Activated gamma-delta T cell (primary cell): ENCODE results near the gene TANC2.
A peak's percentile ranks its signal among the peaks of the same experiment; 100 is the strongest.
"Not testable (repeated sequence)": the region's sequence is repeated elsewhere in the genome, so short reads cannot be mapped to it uniquely, and the experiment has no call there.

Experiments used
- DNase-seq: peaks from one replicate; lab custom pipeline; 2025; lab: John Stamatoyannopoulos, UW

TANC2 gene

DNA sequence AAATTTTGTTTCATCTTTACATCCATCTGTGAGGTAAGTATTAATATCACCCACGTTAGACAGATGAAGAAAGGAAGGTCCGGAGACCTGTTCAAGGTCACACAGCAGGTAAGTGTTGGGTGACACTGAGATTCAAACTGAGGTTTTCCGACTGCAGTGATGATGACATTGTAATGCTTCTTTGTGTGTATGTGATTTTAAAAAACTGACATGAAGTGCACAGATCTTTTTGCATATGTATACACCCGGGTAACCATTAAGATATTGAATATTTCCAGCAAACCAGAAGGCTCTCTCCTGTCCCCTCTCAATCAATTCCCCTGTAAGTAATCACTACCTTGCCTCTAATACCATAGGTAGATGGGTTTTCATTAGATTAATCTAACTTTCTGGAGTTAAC lies 1.5 kb upstream of the TANC2 start:
- no peak for DNase-seq

GRCh38 chr17:62965174-62965685 lies 805 bp upstream of the TANC2 start:
- DNase-seq = no peak

DNA sequence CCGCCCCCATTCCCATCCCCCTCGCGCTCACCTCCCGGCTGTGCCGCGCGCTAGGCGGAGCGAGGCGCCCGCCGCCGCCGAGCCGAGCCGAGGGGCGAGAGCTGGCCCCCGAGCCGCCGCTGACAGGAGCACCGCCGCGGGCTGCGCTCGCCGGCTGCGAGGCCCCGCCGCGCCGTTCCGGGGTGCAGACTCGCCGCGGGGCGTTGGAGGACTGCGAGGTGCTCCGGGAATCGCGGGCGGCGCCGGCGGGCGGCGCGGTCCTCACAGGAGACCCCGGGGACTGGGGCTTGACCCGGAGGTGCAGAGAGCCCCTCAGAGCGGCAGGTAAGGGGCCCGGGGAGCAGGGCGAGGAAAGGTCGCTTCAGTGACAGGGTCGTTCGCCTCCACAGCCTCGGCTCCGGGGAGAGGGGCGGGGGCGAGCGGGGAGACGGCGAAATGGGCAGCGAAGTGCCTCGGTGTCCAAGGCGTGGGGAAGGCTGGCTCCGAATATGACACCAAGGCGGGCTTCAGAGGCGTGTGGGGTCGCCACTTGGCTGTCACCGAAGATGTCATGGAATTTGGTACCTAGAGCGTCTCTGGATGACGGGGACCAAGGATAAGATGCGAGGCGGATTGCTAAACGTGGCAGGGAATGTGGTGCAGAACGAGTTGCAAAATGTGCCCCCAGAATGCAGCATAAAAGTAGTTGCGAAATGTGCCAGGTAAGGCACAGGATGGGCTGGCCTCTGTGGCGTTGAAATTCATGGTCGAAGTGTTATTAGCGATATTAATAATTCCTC lies 580 bp downstream of the TANC2 start:
- peak; percentile 70 for DNase-seq

DNA sequence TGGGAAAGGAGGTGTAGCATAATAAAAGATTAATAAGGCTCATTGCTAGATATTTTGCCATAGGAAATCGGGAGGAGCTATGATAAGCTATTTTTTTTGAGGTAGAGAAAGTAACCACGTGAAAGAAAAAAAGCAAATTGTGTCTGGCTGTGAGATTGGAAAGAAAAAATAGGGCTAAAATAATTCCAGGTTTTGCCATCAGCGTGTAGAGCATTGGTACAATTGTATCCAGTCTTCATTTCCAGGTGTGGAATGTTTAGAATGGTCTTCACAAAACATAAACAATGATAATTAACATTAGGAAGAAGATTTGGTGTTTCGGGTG lies 1.1 kb downstream of the TANC2 start:
- DNase-seq = no peak

- no peak for DNase-seq
Observed at GRCh38 chr17:62968445-62968923, 2.4 kb downstream of the TANC2 start.

DNA sequence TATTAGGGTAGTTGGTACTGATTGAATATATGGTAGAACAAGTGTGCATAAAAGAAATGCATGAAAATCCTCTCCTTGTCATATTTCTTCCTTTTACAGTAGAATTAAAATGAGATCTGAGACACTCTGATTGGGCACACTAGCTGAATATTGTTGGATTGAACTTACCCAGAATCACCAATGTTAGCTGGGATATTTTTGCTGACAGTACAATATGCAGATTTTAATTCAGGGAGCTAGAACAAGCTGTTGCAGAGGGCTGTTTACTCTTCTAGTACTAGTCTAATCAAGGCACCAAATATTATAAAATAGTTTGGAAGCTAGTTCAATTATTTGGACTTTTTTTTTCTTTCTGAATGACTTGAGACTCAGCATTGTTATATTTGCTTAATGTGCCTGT lies 4.6 kb downstream of the TANC2 start:
- no peak for DNase-seq

GRCh38 chr17:62971853-62972252 lies 5.8 kb downstream of the TANC2 start:
- DNase-seq = no peak

DNA sequence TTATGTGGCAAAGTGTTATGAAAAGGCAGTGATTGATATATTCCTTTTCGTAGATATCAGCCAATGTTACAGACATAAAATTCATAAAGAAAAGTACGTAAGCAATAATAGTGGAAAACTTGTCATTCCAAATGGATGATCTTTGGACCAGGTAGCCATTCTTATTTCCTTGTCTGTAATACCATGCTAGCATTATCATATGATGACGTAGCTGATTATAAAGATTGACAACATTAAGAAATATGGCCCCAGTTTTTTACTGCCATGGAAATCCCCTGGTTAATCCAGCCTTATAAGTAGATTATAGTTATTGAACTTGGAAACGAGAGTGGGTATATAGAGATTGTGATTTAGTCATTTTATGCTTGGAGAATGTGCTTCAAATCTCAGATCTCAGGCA lies 8.8 kb downstream of the TANC2 start:
- no peak for DNase-seq

- DNase-seq = no peak
Observed at GRCh38 chr17:62975206-62975605, 9.2 kb downstream of the TANC2 start.

DNA sequence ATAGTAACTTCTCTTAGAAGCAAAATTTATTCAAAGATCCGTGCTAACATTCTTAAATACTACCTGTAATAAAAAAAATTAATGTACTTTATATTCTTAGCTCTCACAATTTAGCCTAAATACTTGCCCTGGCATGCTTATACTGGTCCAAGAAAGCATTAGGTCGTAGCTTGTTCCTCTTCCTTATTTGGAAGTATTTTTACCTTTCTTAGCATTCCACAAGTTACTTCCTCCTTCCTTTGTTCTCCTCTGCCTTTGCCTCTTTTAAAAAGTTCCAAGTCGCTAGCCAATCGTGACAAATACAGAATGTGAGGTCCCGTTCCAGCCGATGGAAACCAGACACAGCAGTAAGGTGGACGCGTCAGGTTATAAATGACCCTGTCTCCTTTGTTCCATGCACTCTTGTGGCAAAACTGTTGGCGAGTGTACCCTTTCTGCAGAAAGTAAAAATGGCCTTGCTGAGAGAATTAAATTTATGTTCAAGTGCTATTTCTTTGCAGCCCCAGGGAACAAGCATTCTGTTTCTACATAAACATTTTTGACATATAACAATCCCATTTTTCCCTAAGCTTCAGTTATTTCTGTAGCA lies 10.7 kb downstream of the TANC2 start:
- not testable (repeated sequence) for DNase-seq

DNA sequence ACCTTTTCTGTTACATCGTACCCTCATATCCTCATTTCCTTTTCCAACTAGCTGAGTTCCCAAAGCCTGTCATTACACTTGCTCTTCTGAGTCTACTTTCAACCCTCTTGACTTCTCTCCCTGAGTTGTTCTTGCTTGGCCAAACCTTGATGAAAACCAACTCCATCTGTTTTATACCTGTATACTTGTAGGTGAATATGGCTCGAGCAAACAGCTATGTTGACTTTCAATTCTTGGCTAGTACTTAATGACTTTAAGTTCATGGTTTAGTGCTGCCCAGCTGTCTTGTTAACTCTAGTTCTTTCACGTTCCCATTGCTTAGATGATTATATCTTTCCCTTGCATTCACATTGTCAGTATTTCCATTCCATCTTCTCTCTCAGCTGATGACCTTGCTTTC lies 14.8 kb downstream of the TANC2 start:
- DNase-seq = no peak

DNA sequence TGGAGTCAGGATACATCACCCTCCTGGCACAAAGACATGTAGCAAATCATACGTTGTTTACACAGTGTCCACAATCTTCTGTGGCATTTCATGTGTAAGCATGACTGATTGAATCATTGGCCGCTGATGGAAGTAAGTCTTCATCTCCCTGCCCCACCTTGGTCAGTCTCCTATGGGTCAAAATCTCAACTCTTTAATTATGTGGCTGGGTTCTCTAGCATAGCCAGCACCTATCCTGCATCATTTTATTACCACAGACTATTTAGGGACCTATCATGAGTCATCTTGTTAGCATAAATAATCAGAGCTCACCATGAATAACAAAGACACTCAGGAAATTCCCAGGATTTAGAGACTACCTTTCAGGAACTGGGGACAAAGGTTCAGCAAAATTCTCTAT lies 15.9 kb downstream of the TANC2 start:
- no peak for DNase-seq

DNA sequence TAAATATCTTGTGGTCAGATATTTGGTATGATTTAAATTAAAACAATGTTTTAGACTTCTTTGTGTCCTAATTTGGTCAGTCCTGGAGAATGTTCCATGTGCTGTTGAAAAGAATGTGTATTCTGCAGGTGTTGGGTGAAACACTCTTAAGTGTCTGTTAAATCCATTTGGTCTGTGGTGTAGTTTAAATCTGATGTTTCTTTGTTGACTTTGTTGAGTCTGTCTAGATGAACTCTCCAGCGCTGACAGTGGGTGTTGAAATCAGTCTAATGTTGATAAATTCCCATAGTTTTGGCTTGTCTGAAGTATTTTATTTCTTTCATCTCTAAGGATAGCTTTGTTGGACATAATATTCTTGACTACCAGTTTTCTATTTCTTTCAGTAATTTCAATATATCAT lies 18.8 kb downstream of the TANC2 start:
- DNase-seq = no peak

DNA sequence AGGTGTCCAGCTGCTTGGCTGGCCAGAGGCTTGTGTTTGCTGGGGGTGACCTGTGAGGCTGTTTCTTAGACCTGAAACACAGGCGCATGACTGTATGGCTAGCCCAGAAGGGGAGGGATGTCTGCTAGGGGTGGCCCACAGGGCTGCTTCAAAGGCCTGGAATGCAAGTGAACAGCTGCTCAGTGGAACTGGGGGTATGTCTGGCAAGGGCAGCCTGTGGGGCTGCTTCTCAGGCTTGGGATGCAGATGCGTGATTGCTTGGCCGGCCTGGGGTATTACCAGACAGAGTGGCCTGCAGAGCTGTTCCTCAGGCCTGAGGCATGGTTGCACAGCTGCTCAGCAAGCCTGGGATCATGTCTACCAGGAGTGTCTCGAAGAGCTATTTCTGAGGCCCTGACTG lies 20.5 kb downstream of the TANC2 start:
- DNase-seq = no peak

DNA sequence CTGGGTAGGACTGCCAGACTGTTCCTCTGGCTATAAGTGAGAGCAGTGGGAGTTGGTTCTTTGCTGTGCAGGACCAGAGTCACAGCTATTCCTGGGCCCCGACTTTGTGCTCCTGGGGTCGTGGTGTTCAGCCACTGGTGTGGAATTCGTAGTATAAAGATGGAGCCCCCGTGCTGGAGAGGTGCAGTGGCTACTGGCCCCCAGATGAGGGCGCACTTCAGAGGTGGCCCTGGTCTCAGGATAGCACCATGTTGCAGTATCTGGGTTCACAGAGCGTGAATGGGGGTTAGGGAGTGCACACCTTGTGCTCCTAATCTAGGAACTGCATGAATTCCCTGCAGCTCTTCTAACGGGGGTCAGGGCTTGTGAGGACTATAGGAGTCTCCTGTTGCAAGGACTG lies 21.1 kb downstream of the TANC2 start:
- DNase-seq = no peak

DNA sequence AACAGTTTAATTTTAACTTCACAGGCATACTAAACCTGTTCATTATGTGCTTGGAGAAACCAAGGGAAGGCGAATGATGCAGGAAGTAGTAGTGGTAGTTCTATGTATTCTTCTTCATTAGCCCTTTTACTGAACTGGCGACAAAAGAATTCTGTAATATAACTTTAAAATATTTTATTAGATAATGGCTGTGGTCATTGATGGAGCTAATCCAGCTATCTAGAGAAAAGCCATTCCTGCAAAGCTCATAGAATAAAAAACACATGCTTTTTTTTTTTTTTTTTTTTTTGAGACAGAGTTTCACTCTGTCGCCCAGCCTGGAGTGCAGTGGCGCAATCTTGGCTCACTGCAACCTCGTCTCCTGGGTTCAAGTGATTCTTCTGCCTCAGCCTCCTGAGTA lies 23.5 kb downstream of the TANC2 start:
- no peak for DNase-seq

GRCh38 chr17:62994931-62995330 lies 28.9 kb downstream of the TANC2 start:
- no peak for DNase-seq

GRCh38 chr17:62995377-62995885 lies 29.4 kb downstream of the TANC2 start:
- no peak for DNase-seq

GRCh38 chr17:62996221-62996620 lies 30.2 kb downstream of the TANC2 start:
- DNase-seq = no peak

DNA sequence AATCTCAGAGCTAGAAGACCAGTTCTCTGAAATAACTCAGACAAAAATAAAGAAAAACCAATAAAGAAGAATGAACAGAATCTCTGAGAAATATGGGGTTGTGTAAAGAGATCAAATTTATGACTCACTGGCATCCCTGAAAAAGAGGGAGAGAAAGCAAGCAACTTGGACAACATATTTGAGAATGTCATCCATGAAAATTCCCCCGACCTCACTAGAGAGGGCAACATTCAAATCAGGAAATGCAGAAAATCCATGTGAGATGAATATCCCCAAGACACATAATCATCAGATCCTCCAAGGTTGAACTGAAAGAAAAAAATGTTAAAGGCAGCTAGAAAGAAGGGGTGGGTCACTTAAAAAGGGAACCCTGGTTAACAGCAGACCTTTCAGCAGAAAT lies 32.1 kb downstream of the TANC2 start:
- DNase-seq = no peak

GRCh38 chr17:62998665-62999393 lies 32.8 kb downstream of the TANC2 start:
- DNase-seq = no peak

DNA sequence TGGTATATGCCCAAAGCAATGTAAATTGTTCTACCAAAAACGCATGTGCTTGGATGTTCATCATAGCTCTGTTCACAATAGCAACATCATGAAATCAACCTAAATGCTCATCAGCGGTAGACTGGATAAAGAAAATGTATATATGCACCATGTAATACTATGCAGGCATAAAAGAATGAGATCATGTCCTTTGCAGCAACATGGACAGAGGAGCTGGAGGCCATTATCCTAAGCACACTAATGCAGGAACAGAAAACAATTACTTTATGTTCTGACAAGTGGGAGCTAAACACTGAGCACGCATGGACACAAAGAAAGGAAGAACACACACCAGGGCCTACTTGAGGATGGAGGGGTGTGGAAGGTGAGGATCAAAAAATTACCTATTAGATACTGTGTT lies 33.7 kb downstream of the TANC2 start:
- no peak for DNase-seq
